Cerebellar cortex (tissue), 1 donor: ENCODE data around the gene OXSR1.
"Not testable (repeated sequence)": the region's sequence is repeated elsewhere in the genome, so short reads cannot be mapped to it uniquely, and the experiment has no call there.

ENCODE experiments used
- DNase-seq: peaks from one replicate; pipeline ENCODE4 v3.0.0-alpha.2; 2015; ENCODE audit warnings: low spot score

The OXSR1 gene

DNA sequence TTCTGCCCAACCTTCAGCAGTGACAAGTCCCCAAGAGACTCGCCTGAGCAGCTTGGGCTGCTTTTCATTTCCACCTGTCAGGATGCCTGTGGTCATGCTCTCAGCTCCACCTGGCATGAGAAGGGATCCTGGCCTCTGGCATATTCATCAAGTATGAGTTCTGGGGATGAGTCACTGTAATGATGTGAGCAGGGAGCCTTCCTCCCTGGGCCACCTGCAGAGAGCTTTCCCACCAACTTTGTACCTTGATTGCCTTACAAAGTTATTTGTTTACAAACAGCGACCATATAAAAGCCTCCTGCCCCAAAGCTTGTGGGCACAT lies 23.4 kb upstream of the OXSR1 start:
- DNase-seq = no peak

DNA sequence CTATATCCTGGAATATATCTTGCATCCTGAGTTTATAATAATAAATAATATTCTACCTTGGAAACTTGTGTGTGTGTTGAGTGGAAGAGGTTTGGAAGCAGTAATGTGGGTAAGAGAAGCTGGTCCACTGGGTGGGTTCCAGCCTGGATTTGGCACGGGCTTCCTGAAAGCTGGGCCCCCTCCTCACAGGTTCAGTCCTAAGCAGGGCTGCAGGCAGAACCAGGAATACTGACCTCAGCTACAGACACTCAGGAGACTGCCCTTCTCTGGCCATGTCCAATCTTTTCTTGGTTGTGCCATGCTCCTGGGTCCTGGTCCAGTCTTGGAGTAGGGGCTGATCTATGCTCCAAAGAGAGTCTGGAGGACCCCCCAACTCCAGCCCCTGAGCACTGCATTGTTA lies 22.4 kb upstream of the OXSR1 start:
- no peak for DNase-seq

DNA sequence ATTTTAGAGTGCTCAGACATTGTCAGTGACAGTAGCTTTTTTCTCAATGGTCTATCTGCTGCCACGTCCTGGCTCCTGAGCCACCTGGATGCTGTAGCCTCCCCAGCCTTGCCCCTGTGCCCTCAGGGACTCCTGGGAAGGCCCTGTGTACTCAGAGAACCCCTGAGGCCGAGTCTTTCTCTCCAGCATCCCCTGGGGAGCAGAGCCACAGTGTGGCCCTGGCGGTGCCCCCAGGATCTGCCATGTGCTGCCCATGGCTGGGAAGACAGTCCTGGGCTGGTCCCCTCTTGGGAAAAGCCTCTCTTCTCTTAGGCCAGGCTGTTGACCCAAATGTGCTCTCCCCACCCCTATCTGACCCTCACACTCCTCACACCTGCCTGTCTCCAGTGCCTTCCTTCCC lies 21.8 kb upstream of the OXSR1 start:
- DNase-seq = no peak

DNA sequence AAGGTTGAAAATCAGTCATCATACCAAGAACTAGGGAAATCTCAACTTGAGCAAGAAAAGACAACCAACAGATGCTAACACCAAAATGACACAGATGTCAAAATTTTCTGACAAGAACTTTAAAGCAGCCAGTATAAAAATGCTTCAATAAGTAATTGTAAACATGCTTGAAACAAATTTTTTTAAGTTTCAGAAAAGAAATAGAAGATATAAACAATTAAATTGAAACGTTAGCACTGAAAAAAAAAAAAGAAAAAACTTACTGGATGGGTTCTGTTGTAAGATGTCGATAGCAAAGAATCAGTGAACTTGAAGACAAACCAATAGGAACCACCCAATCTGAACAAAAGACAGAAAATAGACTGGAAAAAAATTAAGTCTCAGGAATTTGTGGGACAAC lies 18.8 kb upstream of the OXSR1 start:
- DNase-seq = no peak

DNA sequence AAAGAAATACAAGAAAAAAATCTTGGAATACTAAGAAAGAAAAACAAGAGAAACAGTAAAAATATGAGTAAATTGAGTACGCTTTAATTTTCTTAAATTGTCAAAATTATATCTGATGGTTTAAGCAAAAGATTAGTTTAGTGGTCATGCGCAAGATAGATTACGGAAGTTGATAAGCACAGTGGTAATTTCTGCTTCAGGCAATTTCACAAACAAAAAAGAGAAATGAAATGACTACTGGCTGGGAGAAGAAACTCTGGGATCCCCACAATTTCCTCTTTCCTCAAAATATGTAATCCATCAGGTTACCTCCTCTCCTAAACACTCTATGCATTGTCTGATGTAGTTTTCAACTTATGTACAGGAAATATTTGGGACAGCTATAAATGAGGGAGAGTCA lies 17.9 kb upstream of the OXSR1 start:
- DNase-seq = no peak

DNA sequence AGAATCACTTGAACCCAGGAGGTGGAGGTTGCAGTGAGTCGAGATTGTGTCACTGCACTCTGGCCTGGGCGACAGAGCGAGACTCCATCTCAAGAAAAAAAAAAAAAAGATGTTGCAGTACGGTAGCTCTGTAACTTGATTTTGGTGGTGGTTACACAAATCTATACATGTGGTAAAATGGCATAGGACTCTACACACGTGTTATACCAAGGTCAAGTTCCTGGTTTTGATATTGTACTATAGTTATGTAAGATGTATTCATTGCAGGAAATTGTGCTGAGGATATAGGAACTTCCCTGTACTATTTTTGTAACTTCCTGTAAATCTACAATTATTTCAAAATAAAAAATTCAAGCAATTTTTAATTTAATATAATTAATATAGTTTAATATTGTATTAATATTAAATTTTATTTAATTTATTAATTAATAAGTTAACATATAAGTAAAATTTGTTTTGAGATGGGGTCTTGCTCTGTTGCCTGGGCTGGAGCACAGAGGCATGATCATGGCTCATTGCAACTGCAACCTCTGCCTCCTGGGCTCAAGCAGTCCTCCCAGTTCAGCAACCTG lies 16.9 kb upstream of the OXSR1 start:
- DNase-seq = no peak

DNA sequence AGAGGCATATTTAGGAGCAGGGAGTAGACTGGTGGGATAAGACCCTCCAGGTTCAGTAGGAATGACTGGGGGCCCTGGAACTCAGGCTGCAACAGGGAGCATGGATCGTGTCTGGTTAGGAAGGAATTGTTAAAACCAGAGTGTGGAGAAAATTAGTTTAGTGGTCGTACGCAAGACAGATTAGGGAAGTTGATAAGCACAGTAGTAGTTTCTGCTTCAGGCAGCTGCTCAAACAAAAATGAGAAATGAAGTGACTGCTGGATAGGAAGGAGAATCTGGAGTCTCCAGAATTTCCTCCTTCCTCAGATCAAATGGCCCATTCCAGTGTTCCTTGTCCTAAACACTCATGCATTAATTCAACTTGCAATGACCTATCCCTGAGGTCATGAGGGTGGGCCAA lies 15.6 kb upstream of the OXSR1 start:
- no peak for DNase-seq

DNA sequence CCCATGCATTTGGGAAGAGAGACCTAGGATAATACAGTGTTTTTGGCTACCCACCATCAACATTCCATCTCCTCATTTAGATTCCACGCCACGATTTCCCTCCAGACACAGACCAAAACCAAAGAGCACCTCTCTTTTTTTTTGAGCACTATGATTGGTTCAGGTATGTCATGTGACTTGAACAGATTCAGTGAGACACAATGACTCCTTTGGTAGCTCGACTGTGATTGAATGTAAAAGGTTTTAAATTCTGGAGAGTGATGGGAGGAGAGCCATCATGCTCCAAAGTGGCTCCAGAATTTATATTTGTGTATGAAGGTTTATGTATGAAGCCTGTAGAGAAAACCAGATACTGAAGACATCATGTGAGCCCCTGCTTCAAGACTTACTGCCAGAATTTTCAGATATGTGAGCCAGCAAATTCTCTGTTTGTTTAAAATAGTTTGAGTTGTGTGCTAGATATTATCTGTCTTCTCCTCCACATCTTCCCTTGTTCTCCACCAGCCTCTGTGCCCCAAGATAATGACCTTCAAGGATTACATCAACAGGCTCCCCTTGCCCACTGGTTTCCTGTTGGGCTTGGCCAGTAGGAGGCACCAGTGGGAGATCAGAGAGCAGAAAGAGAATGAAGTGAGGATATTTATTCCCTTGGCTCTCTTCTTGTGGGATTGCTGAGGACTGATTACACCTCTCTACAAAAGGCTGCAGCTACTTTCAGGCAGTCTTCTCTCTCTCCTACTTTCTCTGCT lies 14.4 kb upstream of the OXSR1 start:
- DNase-seq = no peak

DNA sequence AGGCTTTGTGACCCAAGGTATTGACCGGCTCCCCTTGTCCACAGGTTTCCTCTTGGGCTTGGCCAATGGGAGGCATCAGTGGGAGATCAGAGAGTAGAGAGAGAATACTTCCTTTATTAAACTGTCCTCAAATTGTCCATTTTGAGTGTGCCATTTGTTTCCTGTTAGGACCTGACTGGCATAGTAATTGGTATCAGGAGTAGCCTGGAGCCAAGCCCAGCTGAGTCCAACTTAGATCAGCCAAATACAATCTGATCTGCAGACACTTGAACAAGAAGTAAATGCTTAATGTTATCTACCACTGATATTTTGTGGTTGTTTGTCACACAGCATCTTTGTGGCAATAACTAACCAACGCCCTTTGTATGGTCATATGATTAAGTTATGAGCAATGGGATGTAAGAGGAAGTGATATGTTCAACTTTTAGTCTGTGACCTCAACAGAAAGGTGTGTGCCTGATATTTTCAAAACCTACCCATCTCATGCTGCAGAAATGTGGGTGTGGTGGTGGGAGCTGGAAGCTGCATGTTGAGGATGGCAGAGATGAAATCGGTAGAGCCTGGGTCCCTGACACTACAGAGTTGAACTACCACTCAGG lies 13.6 kb upstream of the OXSR1 start:
- no peak for DNase-seq

DNA sequence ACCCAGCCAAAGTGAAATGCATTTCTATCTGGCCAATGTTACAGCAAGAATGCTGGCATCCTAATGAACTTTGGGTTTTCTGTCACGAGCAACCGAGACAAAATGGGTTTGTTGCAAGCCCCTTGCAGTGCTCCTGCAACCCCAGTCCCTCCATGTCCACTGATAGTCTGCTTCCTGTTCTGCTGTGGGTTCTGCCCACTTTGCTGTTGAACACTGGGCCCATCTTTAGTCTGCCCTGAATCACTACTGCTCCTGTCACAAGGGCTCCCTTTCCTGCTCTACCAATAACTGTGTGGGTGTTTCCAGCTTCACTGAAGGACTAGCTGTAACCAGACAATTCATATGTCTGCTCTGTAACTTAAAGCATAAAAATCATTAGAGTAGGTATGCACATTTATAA lies 12.7 kb upstream of the OXSR1 start:
- no peak for DNase-seq

DNA sequence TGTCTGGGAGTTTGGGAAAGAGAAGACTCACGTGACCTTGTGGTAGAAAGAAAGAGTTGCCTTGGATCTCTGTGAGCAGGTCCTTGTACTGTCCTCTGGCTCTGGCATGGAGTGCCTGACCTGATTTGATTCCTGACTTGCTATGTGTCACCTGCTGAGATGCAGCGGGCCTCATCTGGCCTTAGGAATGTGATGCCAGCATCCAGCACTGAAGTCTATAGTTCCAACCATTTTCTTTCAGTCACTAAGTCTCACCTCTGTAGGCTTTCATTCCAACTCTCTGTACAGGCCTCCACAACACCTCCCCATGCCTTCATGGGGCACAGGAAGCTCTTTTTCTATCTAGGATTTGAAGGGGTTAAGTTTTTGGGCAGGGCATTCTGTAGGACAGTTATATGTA lies 12.1 kb upstream of the OXSR1 start:
- no peak for DNase-seq

DNA sequence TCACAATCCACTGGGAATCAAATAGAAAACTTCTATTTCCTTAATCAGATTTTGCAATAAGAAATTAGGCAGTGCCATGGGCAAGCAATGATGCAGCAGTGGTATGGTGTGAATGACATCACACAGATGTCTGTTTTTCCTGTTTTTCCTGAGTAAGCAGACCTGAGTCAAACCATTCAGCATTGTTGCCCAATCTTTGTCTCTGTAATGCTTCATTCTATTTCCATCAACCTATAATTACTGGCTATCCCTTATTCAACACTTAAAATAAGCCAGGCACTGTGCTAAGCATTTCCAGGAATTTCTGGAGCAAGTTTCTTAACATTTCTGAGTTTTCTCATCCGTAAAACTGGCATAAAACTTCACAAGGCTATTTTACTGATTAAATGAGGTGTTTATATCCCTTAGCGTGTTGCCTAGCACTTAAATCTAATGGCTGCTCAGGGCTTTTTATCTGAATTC lies 11.3 kb upstream of the OXSR1 start:
- no peak for DNase-seq

DNA sequence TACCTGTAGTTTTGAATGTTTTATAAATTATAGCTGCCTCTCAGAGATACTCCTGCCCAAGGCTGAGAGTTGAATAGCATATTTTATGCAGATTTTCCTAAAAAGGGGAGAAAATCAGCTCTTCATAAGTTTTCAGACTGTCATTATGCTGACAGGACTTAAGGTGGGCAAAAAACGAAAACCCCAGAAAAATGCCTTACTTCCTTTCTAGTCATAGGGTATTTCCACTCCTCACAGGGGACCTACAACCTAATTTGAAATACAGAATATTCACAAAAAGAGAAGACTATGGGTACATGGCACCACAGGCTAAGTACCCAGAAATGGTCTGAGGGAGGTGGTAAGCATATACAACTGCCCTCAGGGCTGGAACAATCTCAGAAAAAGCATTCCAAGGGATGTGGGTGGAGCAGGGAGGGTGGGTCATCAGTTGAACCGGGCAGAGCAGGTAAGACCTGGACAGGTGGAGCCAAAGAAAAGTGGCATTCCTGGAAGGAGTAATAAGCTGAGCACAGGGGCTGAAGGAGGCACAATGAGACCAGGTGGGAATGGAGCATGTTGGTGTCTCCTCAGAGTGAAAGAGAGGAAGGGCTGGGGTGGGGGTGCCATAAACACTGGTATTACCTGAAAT lies 10.6 kb upstream of the OXSR1 start:
- DNase-seq = no peak

DNA sequence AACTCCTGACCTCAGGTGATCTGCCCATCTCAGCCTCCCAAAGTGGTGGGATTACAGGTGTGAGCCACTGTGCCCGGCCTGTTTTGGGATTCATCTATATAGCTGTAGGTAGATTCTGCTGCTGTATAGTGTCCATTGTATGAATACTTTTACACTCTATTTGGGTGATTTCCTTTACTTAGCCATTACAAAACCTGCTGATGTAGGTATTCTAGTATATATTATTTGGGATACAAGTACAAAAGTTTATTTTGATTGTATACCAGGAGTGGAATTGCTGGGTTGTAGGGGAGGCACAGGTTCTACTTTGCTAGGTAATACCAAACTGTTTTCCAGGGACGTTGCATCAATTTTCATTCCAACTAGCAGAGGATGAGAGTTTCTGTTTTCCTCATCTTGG lies 9.5 kb upstream of the OXSR1 start:
- no peak for DNase-seq

DNA sequence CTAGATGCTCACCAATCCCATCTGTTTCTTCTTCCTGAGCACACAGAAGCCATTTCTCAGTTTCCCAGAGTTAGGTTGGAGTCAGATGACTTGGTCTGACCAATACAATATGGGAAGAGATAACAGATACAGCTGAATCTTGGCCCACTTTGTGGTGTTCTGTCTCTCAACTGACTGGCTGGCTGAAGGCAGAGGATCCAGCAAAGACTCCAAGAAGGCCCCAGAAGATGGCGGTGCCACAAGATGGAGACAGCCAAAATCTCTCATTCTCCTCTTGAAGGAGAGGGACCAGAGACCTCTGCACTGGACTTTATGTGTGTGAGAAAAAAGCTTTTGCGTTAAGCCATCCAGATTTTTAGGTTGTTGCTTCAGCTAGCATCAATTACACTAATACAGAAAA lies 8.2 kb upstream of the OXSR1 start:
- DNase-seq = no peak

DNA sequence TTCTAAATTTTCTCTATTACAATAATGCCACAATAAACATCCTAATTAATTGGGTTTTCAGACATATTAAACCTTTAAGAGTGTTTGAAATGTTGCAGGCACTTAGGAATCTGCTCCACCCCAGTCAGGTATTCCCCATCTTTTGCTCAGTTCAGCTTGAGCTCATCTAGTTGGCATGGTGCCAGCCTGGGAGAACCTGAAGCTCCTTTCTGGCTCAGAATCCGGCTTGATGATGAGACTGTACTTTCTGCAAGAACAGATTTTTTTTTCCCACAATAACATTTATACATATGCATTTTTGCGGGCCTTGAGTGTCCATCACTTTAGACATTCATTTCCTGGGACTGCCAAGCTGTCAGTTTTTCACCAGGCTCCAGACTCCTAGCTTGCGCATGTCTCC lies 7.7 kb upstream of the OXSR1 start:
- peak; percentile 48 for DNase-seq

DNA sequence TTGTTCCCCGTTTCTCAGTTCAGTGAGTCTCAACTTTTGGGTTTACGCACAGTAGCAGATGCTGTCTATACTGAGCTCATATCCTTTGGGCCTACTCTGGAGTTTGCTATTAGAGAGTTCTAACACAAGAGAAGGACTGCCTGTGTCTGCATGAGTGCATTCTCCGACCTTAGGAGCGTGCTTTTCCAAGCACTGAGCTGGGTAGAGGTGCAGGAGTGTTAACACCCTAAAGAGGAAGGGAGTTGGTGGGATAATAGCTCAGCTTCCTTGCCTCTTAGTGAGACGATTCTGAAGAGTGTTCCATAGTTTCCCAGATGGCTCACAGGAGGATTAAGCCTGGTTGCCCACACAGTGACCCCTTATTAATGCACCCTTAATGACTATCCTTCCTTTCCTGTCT lies 6.9 kb upstream of the OXSR1 start:
- DNase-seq = no peak

DNA sequence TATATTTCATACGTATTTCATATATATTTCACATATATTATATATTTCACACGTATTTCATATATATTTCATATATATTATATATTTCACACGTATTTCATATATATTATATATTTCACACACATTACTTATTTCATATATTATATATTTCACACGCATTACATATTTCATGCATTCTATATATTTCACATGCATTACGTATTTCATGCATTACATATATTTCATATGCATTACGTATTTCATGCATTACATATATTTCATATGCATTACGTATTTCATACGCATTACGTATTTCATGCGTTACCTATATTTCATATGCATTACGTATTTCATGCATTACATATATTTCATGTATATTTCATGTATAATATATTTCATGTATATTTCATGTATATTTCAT lies 4.6 kb upstream of the OXSR1 start:
- not testable (repeated sequence) for DNase-seq

DNA sequence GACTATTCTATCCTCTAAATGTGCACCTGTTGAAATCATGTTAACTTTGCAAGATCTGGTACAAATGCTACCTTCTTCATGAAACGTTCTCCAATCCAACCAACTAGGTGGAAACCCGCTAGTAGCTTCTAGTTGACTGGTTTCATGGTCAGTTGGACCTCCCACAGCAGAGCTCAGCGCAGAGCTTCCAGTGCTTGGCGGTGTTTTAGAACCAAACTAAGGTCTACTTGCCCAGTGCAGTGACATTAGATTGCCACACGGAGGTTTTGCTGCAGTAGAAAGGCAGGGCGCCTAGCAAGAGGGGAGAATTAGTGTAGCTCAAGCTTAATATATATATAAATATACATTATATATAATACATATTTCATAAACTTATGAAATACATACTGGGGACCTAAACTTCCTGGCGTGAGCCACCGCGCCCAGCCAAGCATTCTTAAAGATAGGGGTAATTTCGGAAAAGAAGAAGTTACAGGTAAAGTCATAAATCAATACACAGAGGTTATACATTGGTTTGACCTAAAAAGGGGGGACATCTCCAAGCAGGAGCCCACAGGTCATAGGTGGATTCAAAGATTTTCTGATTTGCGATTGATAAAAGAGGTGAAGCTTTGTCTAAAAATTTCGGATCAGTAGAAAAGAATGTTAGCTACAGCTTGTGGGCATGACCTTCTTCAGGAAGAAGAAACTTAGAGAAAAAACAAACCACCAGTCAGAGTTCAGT lies 2.1 kb upstream of the OXSR1 start:
- peak; percentile 28 for DNase-seq

DNA sequence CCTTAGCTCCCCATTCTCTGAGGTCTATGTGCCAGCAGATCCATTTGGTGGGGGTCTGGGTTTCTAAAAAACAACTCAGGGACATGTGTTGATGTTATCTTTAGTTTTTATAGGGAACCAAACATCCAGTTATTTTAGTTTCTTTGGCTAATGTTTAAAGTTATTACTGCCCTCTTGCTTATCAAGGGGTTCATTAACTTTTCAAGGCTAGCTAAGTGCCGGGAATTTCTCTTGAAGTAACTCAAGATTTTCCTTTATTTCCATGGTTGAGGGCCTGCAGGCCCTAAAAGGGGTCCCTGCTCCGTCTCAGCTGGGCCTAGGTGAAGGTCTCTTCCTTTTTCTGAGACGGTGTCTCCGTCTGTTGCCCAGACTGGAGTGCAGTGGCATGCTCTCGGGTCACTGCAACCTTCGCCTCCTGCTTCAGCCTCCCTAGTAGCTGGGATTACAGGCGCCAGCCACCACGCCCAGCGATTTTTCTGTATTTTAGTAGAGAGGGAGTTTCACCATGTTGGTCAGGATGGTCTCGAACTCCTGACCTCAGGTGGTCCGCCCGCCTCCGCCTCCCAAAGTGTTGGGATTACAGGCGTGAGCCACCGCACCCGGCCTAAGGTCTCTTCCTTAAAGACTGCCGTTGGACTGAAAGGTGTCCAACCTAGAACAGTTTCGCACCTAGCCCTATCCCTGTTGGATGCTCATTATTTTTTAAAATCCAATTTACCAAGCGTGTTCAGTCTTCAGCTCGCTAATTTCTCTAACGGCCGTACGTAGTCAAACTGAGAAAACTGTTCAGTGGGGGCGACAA lies 1.3 kb upstream of the OXSR1 start:
- DNase-seq = no peak

DNA sequence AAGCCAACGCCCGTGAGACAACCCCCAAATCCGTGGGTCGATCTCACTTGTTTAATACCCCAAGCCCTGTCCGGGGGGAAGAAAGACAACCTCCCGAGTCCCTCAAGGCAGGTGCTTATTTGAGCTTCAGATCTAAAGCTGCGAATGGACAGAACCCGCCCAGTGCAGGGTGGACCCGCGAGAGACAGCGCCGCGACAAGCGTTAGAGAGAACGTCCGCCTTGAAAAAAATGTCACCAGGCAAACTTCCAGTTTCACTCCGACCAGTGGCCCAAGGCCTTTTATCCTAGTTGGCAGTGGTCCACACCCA lies 740 bp upstream of the OXSR1 start:
- no peak for DNase-seq

DNA sequence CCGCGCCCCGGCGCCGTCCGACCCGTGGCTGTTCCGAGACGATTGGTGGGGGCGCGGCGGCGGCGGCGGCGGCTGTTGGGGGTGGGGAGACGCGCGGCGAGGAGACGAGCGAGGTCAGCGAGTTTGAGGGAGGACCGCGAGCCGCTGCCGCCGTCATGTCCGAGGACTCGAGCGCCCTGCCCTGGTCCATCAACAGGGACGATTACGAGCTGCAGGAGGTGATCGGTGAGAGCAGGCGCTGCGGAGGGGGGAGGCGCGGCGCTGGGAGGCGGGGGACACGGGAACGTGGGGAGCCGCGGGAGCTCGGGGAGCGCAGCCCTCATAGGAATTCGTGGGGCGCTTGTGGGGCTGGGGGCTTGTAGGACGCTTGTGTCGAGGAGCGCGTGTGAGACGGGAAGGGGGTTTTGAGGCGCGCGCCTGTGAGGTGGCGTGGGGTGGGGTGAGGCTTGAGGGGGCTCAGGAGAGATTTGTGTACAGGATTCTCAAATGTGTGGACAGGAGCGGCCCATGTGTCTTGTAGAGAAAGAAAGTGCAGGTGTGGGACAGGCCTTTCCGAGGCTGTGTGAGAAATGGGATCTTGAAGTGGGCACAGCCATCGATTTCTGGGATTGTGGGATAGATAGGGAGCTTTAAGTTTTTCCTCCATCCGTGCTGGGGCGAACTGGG lies 518 bp downstream of the OXSR1 start:
- no peak for DNase-seq
